Thymus (tissue), 2 donors: ENCODE measurements around the gene KCNS3. TPM values are rescaled to one million over a fixed set of nuclear protein-coding genes. Genes with fewer than 3 reads are reported as not detected.

ENCODE experiments used
- polyA plus RNA-seq: library from polyadenylated mRNA; stranded (reverse); fragments of 200-250 nt; gene quantifications from one replicate; pipeline ENCODE4 v1.2.3, GENCODE V29; 2013
- total RNA-seq: library from RNA; stranded (reverse); fragments of 120-200 nt; gene quantifications from one replicate; pipeline ENCODE4 v1.2.4, GENCODE V29; 2013
- donor health status: healthy.

KCNS3 gene
- total and polyA plus RNA-seq, 2 donors: 0.52 to 0.68 TPM

Other genes with a start within 250 kb of the KCNS3 start
- 23.3 TPM for gene SMC6, start 124.9 kb upstream of the KCNS3 start, total RNA-seq
- 15.9 TPM for gene SMC6, start 124.9 kb upstream of the KCNS3 start, polyA plus RNA-seq
- gene GEN1, start 124.5 kb upstream of the KCNS3 start, total RNA-seq: 9.5 TPM
- gene GEN1, start 124.5 kb upstream of the KCNS3 start, polyA plus RNA-seq: 6.6 TPM
- not detected for gene MSGN1, start 62.2 kb upstream of the KCNS3 start, total RNA-seq
- not detected for gene MSGN1, start 62.2 kb upstream of the KCNS3 start, polyA plus RNA-seq